Stimulated activated CD4-positive, alpha-beta T cell treated with anti-CD3 and anti-CD28 coated beads, Interleukin-1b, Interleukin-23, amount 100 ng/mL, for 48 hours (primary cell): Measurements from ENCODE around the gene MRPS25.

Experiments
- DNase-seq: peaks from one replicate; pipeline ENCODE4 v3.0.0-alpha.2; 2020

The MRPS25 gene

DNA sequence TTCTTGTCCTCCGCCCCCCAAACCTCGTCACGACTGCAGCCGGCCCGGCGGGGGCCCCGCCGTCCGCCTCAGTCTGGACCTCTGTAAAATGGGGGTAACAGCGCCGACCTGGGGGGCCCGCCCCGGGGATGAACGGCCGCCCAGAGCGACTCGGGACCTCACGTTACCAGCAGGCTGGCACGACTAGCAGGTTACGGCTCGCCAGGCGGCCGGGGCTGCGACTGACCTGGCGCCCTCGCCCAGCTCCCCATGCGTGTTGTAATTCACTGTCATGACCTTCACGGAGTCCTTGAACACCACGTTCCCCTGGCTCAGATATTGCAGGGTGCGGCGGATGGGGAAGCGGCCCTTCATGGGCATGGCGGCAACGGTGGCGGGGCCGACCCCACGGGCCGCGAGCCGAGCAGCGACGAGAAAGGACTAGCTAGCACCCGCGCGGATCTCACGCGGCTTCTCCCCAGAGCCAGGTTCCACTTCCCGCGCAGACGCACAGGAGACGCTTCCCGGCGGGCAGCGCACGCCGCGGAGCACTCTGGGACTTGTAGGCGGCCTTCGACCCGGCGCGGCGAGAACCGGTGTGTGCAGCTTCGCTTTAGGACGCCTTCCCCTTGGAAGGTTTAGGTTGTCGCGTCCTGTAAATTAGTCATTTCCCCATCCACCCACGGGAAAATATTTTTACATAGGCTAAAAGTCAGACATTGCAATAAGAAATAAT, at the start of gene MRPS25:
TSS of gene MRPS25 (minus strand) at position 481 of the 715 bp plus-strand sequence. CDS start at position 360, 121 bp downstream.
- peak; percentile 93 for DNase-seq

GRCh38 chr3:15113884-15114283, 48.8 kb upstream of the MRPS25 start:
- no peak for DNase-seq

- no peak for DNase-seq
Measured at GRCh38 chr3:15113471-15113870, 48.4 kb upstream of the MRPS25 start.

GRCh38 chr3:15112011-15112410, 46.9 kb upstream of the MRPS25 start:
- DNase-seq = no peak

GRCh38 chr3:15110206-15110605, 45.1 kb upstream of the MRPS25 start:
- no peak for DNase-seq

- DNase-seq = no peak
Measured at GRCh38 chr3:15108869-15109268, 43.8 kb upstream of the MRPS25 start.

- DNase-seq = peak; percentile 77
Measured at GRCh38 chr3:15108082-15108545, 43.0 kb upstream of the MRPS25 start.

- DNase-seq = no peak
Measured at GRCh38 chr3:15107075-15107947, 42.2 kb upstream of the MRPS25 start.

- no peak for DNase-seq
Measured at GRCh38 chr3:15102836-15103235, 37.7 kb upstream of the MRPS25 start.

DNA sequence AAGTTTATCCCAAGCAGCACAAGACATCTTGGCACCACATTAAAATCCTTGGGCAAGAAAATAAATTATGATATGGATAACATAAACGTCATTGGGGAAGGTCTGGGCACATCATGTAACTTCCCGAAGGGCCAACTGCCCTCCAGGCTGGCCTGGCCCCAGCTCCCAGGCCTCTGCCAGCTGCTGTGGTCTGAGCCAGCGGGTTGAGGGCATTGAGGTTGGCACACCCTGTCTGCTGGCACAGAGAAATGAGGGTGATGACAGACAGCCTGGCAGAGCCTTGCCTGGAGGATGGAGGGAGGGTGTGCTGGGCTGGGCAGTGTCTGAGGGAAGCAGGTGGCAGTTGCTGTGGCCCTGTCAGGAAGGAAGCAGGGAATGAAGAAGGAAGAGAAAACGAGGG, 37.1 kb upstream of the MRPS25 start:
- DNase-seq = no peak

DNA sequence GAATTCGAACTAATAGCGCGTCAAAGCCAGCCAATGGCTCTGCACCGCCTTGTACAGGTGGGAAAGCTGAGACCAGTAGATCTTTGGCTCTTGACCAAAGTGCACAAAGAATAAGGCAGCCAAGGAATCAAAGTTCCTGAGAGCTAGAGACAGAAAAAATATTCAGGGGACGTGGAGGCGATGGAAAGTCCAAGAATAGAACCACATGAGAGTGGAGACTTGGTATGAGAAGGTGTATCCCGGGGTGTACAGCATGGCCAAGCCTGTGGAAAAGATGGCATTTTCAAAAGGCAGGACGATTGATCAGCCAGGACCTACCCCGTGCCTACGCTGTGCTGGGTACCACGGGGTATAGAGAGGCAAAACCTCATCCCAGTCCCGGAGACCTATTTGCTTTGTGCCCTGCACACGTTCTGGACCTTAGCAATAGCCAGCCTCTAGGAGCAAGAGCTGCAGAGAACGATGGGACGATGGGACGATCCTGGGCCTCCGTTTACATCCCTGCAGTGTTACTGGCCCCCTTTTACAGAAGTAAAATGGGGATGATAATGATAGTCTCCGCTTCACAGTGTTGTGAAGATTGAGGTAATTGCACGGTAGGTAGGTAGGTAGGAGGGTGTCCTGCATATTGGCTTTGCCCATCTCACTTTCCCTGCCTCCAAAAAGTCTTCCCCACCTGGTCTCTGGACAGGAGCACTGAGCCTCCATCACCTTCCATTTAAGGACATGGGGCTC, 34.4 kb upstream of the MRPS25 start:
- DNase-seq = peak; percentile 21

- peak; percentile 97 for DNase-seq
Measured at GRCh38 chr3:15098503-15099363, 33.6 kb upstream of the MRPS25 start, which contains the start of gene RBSN. Gene RBSN (minus strand): TSS chr3:15099148. CDS start chr3:15096120, 3,028 bp downstream.

- DNase-seq = peak; percentile 35
Measured at GRCh38 chr3:15097891-15098290, 32.8 kb upstream of the MRPS25 start.

DNA sequence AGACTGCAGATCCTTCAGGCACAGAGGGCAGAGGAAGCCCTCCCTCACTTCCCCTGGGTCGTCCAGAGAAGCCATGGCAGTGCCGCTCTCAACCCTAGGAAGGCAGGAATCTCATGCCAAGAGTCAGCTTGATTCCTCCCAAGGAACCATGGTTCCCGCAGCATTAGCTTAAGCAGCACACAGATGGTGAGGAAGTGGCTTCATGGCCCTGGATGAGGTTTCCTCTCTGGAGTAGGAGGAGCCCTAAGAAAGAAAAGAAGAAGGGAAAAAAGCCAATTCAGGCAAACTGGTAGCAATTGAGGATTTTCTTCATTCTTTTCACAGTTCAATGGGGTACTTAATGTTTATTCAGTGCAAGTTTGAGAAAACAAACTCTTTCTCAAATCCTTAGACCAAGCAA, 30.9 kb upstream of the MRPS25 start:
- no peak for DNase-seq

- DNase-seq = no peak
Measured at GRCh38 chr3:15094187-15094875, 29.2 kb upstream of the MRPS25 start.

GRCh38 chr3:15092686-15093085, 27.6 kb upstream of the MRPS25 start:
- DNase-seq = no peak

DNA sequence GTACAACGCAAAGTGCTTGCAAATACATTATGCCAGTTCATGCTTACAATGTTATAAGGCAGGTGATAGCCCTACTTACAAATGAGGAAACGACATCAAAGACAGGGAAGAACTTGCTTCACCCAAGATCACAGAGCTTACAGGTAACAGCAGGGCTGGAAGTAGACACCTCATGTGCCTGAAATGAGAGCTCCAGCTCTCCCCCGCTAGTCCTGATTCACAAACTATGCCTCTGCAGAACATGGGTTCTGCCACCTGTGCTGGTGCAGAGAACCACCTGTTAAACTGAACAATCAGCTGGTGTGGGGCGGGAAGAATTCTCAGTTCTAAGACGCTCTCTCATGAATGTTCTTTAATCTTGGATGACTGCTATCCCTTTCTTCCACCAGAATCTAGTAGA, 26.5 kb upstream of the MRPS25 start:
- no peak for DNase-seq

GRCh38 chr3:15089201-15089600, 24.1 kb upstream of the MRPS25 start:
- DNase-seq = no peak

DNA sequence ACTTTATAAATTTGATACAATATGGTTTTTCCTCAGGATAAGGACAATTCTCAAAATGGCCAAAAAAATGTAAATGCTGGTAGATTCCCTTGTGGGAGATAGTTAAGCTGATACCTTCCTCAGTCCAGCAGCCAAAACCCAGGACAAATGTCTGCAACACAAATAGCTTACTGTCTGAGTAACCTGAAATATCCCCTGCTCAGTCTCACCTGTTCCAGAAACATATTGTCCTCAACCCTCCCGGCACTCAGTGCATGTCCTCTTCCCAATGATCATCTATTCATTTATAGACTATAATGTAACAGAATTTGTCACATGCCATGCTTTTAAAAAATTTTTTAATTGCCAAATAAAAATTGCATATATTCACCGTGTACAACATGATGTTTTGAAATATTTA, 21.6 kb upstream of the MRPS25 start:
- DNase-seq = no peak

DNA sequence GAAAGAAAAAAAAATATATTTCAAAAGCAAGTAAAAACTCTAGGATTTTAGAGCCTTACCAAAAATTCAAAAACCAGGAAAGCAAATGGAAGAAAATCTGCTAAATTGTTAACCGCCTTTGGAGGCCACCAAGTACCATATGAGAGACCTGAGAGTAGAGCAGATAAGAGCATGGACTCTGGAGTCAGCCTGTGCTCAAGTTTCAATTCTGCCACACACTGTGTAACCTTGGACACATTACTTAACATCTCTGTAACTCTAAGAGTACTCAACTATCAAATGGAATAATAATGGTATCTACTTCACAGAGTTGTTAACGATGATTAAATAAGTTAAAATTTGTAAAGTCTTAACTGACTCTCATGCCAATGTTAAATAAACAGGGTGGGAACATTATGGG, 21.1 kb upstream of the MRPS25 start:
- DNase-seq = no peak

GRCh38 chr3:15083252-15083651, 18.1 kb upstream of the MRPS25 start:
- no peak for DNase-seq
